ENCODE measurements around the gene LARP6. TPM values are rescaled to one million over a fixed set of nuclear protein-coding genes. Genes with fewer than 3 reads are reported as not detected.

LARP6 gene
- total RNA-seq, 1 experiment from 2014 or later = 35.9 TPM

DNA sequence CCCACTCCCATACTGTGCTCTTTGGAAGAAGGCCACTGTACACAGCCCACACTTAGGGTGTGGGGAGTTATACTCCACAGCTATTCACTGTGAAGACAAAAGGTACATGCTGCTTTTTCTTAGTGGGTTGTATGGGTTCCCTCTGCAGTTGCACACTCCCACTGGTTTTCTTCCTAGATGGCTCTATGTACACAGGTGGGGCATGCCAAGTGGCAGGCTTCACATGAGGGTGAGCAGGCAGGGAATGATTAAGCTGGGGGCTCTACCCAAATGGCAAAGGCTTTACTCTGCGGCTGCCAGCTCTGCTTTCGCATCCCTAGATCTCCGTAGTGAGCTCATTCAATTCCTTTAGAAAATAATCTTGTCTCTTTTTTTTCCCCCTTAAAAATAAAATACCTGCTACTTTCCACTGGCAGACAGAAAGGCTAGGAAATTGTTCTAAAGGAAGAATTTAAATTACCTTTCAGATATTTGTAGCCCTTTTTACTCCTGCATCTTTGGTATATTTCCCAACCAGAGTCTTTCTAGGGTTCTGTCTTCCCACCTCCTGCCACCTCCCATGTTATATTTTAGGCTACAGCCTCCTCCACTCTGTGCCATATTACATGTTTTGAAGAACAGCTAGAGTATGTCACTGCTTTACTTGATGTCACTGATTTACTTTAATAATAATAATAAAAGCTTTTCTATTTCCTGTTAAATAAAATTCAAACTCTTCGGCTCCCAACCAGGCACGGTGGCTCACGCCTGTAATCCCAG lies 8.2 kb downstream of the LARP6 start:
- intact Hi-C loops (cut with micrococcal nuclease) = no loop called here
- no peaks in the 10 kb centered on the region for H4K20me1 ChIP-seq (ENCODE audit: insufficient read depth)
- H3K79me2 ChIP-seq (ENCODE audit: insufficient read depth, low read length) = no peaks in the 10 kb centered on the region
- no peak overlapping the region for H2AFZ ChIP-seq (ENCODE audit: low read depth, low read length, poor library complexity, severe bottlenecking)
- RAD21 ChIA-PET (ENCODE audit: low non-redundant PET in 1 of 2, low total read pairs in 2 of 2, uncharacterized antibody in 2 of 2, unreplicated experiment in 2 of 2) = no interaction called here
- H3K9ac ChIP-seq (ENCODE audit: low read length) = no peak overlapping the region
- no TSS peak for BruUV-seq (replicated peaks)
- no peak overlapping the region for H3K27ac ChIP-seq (ENCODE audit: low read depth, low read length)
- TF ChIP-seq YY1 (IDR thresholded peaks at IDR 0.05; ENCODE audit: extremely low read depth, insufficient replicate concordance, low read depth, low read length) (no peak), EZH2phosphoT487 (IDR thresholded peaks at IDR 0.05; ENCODE audit: borderline replicate concordance) (no peak)
- TF ChIP-seq, protein P1, sequence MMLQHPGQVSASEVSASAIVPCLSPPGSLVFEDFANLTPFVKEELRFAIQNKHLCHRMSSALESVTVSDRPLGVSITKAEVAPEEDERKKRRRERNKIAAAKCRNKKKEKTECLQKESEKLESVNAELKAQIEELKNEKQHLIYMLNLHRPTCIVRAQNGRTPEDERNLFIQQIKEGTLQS (IDR thresholded peaks at IDR 0.05) = no peak
- ATAC-seq = no peak
- POLR2A ChIA-PET = interaction anchor here (1.1 kb wide), 1 partner anchor 12 kb away, joined by 3 read pairs; no protein-coding TSS in a partner anchor
- H3K9me2 ChIP-seq (ENCODE audit: insufficient read depth) = no peaks in the 10 kb centered on the region
- 0 out of 4 replicates have a peak, but pooled peaks cover 0 to under 1% of the 10 kb centered on the region in 2 experiments for H3K36me3 ChIP-seq (ENCODE audit: control insufficient read depth in 1 of 2, insufficient read depth in 2 of 2, low read length in 2 of 2)
- no peaks in the 10 kb centered on the region for H3K9me3 ChIP-seq (ENCODE audit: control insufficient read depth in 1 of 2, insufficient read depth in 1 of 2, low read depth in 1 of 2, low read length in 2 of 2)
- H3K4me1 ChIP-seq (ENCODE audit: control insufficient read depth in 1 of 2, insufficient read depth in 2 of 2, low read length in 2 of 2) = no peaks in the 10 kb centered on the region
- CTCF ChIA-PET = interaction anchor here (1.0 to 1.2 kb wide), 2 partner anchors 9 to 22 kb away, joined by 3 to 4 read pairs; no protein-coding TSS in a partner anchor
- DNase-seq (ENCODE audit: low read depth, low spot score) = no peak
- no peak overlapping the region for H3K4me2 ChIP-seq (ENCODE audit: low read length)
- no peaks in the 10 kb centered on the region for H3K27me3 ChIP-seq (ENCODE audit: insufficient read depth, low read length)
- H3K4me3 ChIP-seq (replicated peaks in 1 of 2; ENCODE audit: low read depth in 1 of 2, low read length in 2 of 2) = no peak overlapping the region

DNA sequence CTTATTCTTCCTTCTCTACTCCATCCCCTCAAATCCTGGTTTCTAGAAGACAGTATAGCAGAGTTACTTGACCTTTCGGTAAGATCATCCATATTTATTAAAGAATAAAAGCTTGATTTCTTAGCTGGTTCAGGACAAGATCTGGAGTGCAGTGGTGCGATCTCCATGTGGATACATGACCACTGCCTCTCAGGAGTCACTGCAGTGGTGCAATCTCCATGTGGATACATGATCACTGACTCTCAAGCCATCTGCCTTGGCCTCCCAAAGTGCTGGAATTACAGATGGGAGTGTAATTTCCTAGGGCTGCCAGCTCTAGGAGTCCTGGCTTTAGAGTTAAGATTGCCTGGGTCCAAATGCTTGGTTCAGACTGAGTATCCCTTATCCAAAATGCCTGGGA lies 16.5 kb downstream of the LARP6 start:
- Histone ChIP-seq H4K20me1 (ENCODE audit: insufficient read depth) (no peaks in the 10 kb centered on the region), H3K79me2 (ENCODE audit: insufficient read depth, low read length) (no peaks in the 10 kb centered on the region), H3K36me3 (ENCODE audit: control insufficient read depth in 1 of 2, insufficient read depth in 2 of 2, low read length in 2 of 2) (peaks cover 5 to 10% of the 10 kb centered on the region in 2 experiments; a peak in 1 of 4 replicates), H3K9me3 (ENCODE audit: control insufficient read depth in 1 of 2, insufficient read depth in 1 of 2, low read depth in 1 of 2, low read length in 2 of 2) (peaks cover 3 to 5% of the 10 kb centered on the region in 2 experiments; a peak in 2 of 4 replicates), H3K4me2 (ENCODE audit: low read length) (no peak overlapping the region), H3K4me3 (replicated peaks in 1 of 2; ENCODE audit: low read depth in 1 of 2, low read length in 2 of 2) (no peak overlapping the region), H3K4me1 (ENCODE audit: control insufficient read depth in 1 of 2, insufficient read depth in 2 of 2, low read length in 2 of 2) (peaks cover 16 to 22% of the 10 kb centered on the region in 2 experiments), H3K27ac (ENCODE audit: low read depth, low read length) (no peak overlapping the region), H3K27me3 (ENCODE audit: insufficient read depth, low read length) (no peaks in the 10 kb centered on the region), H3K9ac (ENCODE audit: low read length) (no peak overlapping the region), H3K9me2 (ENCODE audit: insufficient read depth) (no peaks in the 10 kb centered on the region), H2AFZ (ENCODE audit: low read depth, low read length, poor library complexity, severe bottlenecking) (no peak overlapping the region)
- DNase-seq (ENCODE audit: low read depth, low spot score) (no peak), ATAC-seq (no peak)
- BruUV-seq (replicated peaks) = no TSS peak
- POLR2A ChIA-PET = no interaction called here
- intact Hi-C loops (cut with micrococcal nuclease) = no loop called here
- CTCF ChIA-PET = interaction anchor here (1.1 kb wide), 1 partner anchor 13 kb away, joined by 3 read pairs; no protein-coding TSS in a partner anchor
- RAD21 ChIA-PET (ENCODE audit: low non-redundant PET in 1 of 2, low total read pairs in 2 of 2, uncharacterized antibody in 2 of 2, unreplicated experiment in 2 of 2) = no interaction called here
- TF ChIP-seq ZNF274 (IDR thresholded peaks at IDR 0.05; ENCODE audit: low read depth, low read length) = no peak

Measured in HCT116 (cell line).